Measurements from ENCODE around the gene KIF6. TPM values are rescaled to one million over a fixed set of nuclear protein-coding genes. Genes with fewer than 3 reads are reported as not detected.

KIF6 gene
- total and polyA plus RNA-seq, 2 donors (not counting 1 experiment from before 2014, with no cell fraction given) = not detected

- Histone ChIP-seq H3K4me3 (ENCODE audit: control extremely low read depth in 1 of 5, extremely low read depth in 1 of 5, insufficient read depth in 1 of 5, low read depth in 2 of 5, low read length in 4 of 5) (no peak overlapping the region), H3K27me3 (replicated peaks in 1 of 4; ENCODE audit: control extremely low read depth in 1 of 4, control insufficient read depth in 3 of 4, insufficient read depth in 4 of 4, low read length in 3 of 4) (peaks cover 0 to 6% (median 0%) of the 10 kb centered on the region in 4 experiments), H3K4me2 (replicated peaks; ENCODE audit: low read depth, low read length, poor library complexity, severe bottlenecking) (no peak overlapping the region), H4K20me1 (ENCODE audit: control insufficient read depth, insufficient read depth, low read length, poor library complexity, severe bottlenecking) (no peaks in the 10 kb centered on the region), H3K36me3 (replicated peaks in 1 of 2; ENCODE audit: control extremely low read depth in 1 of 2, control insufficient read depth in 1 of 2, extremely low read depth in 1 of 2, insufficient read depth in 2 of 2, low read length in 1 of 2) (no peaks in the 10 kb centered on the region), H3K79me2 (ENCODE audit: control insufficient read depth, insufficient read depth, low read length) (no peaks in the 10 kb centered on the region), H3K9me3 (ENCODE audit: control extremely low read depth in 1 of 3, control insufficient read depth in 2 of 3, insufficient read depth in 1 of 3, low read length in 2 of 3) (no peaks in the 10 kb centered on the region), H2AFZ (ENCODE audit: insufficient read depth, low read depth, low read length, poor library complexity, severe bottlenecking) (no peak overlapping the region), H3K9ac (ENCODE audit: low read length) (no peak overlapping the region), H3K27ac (ENCODE audit: low read length in 2 of 2) (no peak overlapping the region), H3K4me1 (ENCODE audit: control insufficient read depth in 2 of 2, insufficient read depth in 2 of 2, low read length in 2 of 2) (no peaks in the 10 kb centered on the region)
- ChIA-PET CTCF (no interaction called here), POLR2A (no interaction called here)
- WGBS (ENCODE audit: insufficient coverage) = 96% methylated on average over 2 of the region's 2 CpGs
- DNase-seq = no peak
- no peak overlapping the region for H3K27ac Mint-ChIP-seq
- TF ChIP-seq CTCF (IDR thresholded peaks at IDR 0.05) (no peak), EZH2 (IDR thresholded peaks at IDR 0.05; ENCODE audit: borderline replicate concordance, insufficient read depth, low read depth, low read length, poor library complexity, severe bottlenecking) (no peak)
- no peaks in the 10 kb centered on the region for H3K4me1 Mint-ChIP-seq
- no peaks in the 10 kb centered on the region for H3K9me3 Mint-ChIP-seq (ENCODE audit: insufficient read depth)
- intact Hi-C loops (cut with micrococcal nuclease) = no loop called here
- peaks cover 16% of the 10 kb centered on the region for H3K27me3 Mint-ChIP-seq
- H3K4me3 Mint-ChIP-seq = no peak overlapping the region
- ATAC-seq (ENCODE audit: low read depth) = no peak
Observed at GRCh38 chr6:39593646-39594045, 131.6 kb downstream of the KIF6 start.

GRCh38 chr6:39590871-39591393, 134.3 kb downstream of the KIF6 start:
- 80% methylated on average over 1 of the region's 5 CpGs for WGBS (ENCODE audit: insufficient coverage)
- TF ChIP-seq CTCF (IDR thresholded peaks at IDR 0.05) = no peak
- no peak for TF ChIP-seq EZH2 (IDR thresholded peaks at IDR 0.05; ENCODE audit: borderline replicate concordance, insufficient read depth, low read depth, low read length, poor library complexity, severe bottlenecking)
- POLR2A ChIA-PET = no interaction called here
- no peaks in the 10 kb centered on the region for H3K9me3 Mint-ChIP-seq (ENCODE audit: insufficient read depth)
- H2AFZ ChIP-seq (ENCODE audit: insufficient read depth, low read depth, low read length, poor library complexity, severe bottlenecking) = no peak overlapping the region
- H3K36me3 ChIP-seq (replicated peaks in 1 of 2; ENCODE audit: control extremely low read depth in 1 of 2, control insufficient read depth in 1 of 2, extremely low read depth in 1 of 2, insufficient read depth in 2 of 2, low read length in 1 of 2) = no peaks in the 10 kb centered on the region
- H3K4me1 Mint-ChIP-seq = no peaks in the 10 kb centered on the region
- no peaks in the 10 kb centered on the region for H3K4me1 ChIP-seq (ENCODE audit: control insufficient read depth in 2 of 2, insufficient read depth in 2 of 2, low read length in 2 of 2)
- CTCF ChIA-PET = no interaction called here
- no peaks in the 10 kb centered on the region for H3K9me3 ChIP-seq (ENCODE audit: control extremely low read depth in 1 of 3, control insufficient read depth in 2 of 3, insufficient read depth in 1 of 3, low read length in 2 of 3)
- ATAC-seq (ENCODE audit: low read depth) (no peak), DNase-seq (no peak)
- peaks cover 0 to 2% (median under 1%) of the 10 kb centered on the region in 4 experiments for H3K27me3 ChIP-seq (replicated peaks in 1 of 4; ENCODE audit: control extremely low read depth in 1 of 4, control insufficient read depth in 3 of 4, insufficient read depth in 4 of 4, low read length in 3 of 4)
- no peaks in the 10 kb centered on the region for H4K20me1 ChIP-seq (ENCODE audit: control insufficient read depth, insufficient read depth, low read length, poor library complexity, severe bottlenecking)
- no peak overlapping the region for H3K27ac Mint-ChIP-seq
- no peak overlapping the region for H3K4me3 ChIP-seq (ENCODE audit: control extremely low read depth in 1 of 5, extremely low read depth in 1 of 5, insufficient read depth in 1 of 5, low read depth in 2 of 5, low read length in 4 of 5)
- H3K9ac ChIP-seq (ENCODE audit: low read length) = no peak overlapping the region
- H3K27me3 Mint-ChIP-seq = peaks cover 9% of the 10 kb centered on the region
- no peaks in the 10 kb centered on the region for H3K79me2 ChIP-seq (ENCODE audit: control insufficient read depth, insufficient read depth, low read length)
- intact Hi-C loops (cut with micrococcal nuclease) = no loop called here
- no peak overlapping the region for H3K4me2 ChIP-seq (replicated peaks; ENCODE audit: low read depth, low read length, poor library complexity, severe bottlenecking)
- H3K4me3 Mint-ChIP-seq = no peak overlapping the region
- no peak overlapping the region for H3K27ac ChIP-seq (ENCODE audit: low read length in 2 of 2)

All from B cell (primary cell).